Central memory CD8-positive, alpha-beta T cell (primary cell): ENCODE measurements around the gene HPRT1.

Experiments
- ATAC-seq: fragments of 150-1000 bp; cut with Tn5 transposase; replicated peaks from 2 replicates; pipeline ENCODE4 v1.10.0; 2022; ENCODE audit warnings: mild to moderate bottlenecking, moderate FRiP score, moderate number of reproducible peaks; ENCODE audit not compliant: poor library complexity, severe bottlenecking; ENCODE audit errors: extremely low read depth
- DNase-seq, 2 donors: peaks; one replicate each; pipeline ENCODE4 v3.0.0; 2021; ENCODE audit warnings: low spot score in 2 of 2
- H3K27ac Mint-ChIP-seq: one replicate; pipeline ENCODE4 v1.8.0; 2022; ENCODE audit warnings: low read depth, mild to moderate bottlenecking, moderate library complexity, mixed read lengths
- H3K27me3 Mint-ChIP-seq: one replicate; pipeline ENCODE4 v1.8.0; 2022; ENCODE audit warnings: mixed read lengths
- H3K36me3 Mint-ChIP-seq: one replicate; pipeline ENCODE4 v1.8.0; 2022; ENCODE audit warnings: mild to moderate bottlenecking, moderate library complexity, mixed read lengths; ENCODE audit not compliant: insufficient read depth
- H3K4me1 Mint-ChIP-seq: one replicate; pipeline ENCODE4 v1.8.0; 2022; ENCODE audit warnings: mixed read lengths
- H3K4me3 Mint-ChIP-seq: one replicate; pipeline ENCODE4 v1.8.0; 2022; ENCODE audit warnings: mild to moderate bottlenecking, moderate library complexity, mixed read lengths
- H3K9me3 Mint-ChIP-seq: one replicate; pipeline ENCODE4 v1.8.0; 2022; ENCODE audit warnings: mixed read lengths

The HPRT1 gene

GRCh38 chrX:134548257-134549201, 88.6 kb downstream of the HPRT1 start:
- Mint-ChIP-seq H3K9me3 (no peaks in the 10 kb centered on the region), H3K4me1 (peaks cover 23% of the 10 kb centered on the region), H3K36me3 (peaks cover 7% of the 10 kb centered on the region), H3K27me3 (peaks cover 33% of the 10 kb centered on the region), H3K4me3 (peak overlapping the region; percentile 89), H3K27ac (no peak overlapping the region)
- DNase-seq (no peak), ATAC-seq (no peak)
